GM18508 (cell line): ENCODE measurements around the gene MUC4.
"Not testable (repeated sequence)": the region's sequence is repeated elsewhere in the genome, so short reads cannot be mapped to it uniquely, and the experiment has no call there.

Experiments used
- ATAC-seq: cut with Tn5 transposase; IDR thresholded peaks from one replicate; pipeline ENCODE4 v1.9.1; 2021; ENCODE audit warnings: moderate number of reproducible peaks; ENCODE audit not compliant: insufficient read depth, unreplicated experiment

The MUC4 gene

DNA sequence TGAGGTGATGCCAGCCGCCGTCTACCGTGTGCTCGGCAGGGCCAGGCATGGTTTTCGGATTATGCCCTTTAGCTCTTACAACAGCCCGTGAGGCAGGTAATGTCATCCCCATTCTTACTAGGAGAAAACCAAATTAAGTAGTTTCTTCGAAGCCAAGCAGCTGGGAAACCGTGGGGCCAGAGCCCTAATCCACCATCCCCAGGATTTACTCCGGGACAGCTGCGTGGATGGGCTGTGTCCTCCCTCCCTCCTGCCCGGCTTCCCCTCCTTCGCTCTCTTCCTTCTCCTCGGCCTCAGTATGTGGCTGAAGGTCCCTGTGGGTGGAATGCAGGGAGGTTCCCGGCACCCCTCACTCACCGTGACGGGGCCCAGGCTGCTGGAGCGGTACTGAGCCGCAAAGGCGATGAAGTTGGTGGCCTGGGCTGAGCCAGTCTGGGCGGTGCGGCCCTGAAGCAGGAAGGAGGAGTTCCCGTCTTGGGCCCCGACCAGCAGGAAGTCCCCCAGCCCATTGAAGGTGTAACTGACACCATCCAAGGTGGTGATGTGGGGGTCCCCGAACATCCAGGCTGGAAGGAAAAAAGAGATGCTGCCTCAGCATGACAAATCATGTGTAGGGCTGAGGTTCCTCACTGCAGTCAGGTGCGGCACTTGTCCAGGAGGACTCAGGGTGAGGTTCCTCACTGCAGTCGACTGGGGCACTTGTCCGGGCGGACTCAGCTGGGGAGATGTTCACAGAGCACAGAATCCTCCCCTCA is 48.5 kb downstream of the MUC4 start:
- ATAC-seq: no peak

DNA sequence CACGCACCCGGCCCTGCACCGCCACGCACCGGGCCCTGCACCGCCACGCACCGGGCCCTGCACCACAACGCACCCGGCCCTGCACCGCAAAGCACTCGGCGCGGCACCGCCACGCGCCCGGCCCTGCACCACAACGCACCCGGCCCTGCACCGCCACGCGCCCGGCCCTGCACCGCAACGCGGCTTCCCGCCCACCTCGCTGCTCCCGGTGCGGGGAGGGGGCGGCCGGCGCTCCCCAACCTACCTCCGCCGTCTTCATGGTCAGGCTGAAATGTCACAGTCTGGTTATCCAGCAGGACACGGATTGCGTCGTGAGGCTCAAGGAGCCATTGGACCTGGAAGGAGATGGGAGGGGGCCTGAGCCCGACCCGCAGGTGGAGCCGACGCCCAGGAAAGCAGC is 49.1 kb downstream of the MUC4 start:
- no peak for ATAC-seq

DNA sequence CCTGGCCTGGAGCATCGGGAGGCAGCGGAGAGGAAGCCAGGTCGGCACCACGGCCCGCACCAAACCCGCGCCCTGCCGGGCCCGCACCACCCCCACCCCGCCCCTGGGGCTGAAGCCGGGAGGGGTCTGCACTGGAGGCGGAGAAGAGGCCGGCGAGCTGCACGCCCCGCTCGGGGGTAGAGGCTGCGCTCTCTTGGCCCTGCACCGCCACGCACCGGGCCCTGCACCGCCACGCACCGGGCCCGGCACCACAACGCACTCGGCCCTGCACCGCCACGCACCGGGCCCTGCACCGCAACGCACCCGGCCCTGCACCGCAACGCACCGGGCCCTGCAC is 49.5 kb downstream of the MUC4 start:
- ATAC-seq: no peak

DNA sequence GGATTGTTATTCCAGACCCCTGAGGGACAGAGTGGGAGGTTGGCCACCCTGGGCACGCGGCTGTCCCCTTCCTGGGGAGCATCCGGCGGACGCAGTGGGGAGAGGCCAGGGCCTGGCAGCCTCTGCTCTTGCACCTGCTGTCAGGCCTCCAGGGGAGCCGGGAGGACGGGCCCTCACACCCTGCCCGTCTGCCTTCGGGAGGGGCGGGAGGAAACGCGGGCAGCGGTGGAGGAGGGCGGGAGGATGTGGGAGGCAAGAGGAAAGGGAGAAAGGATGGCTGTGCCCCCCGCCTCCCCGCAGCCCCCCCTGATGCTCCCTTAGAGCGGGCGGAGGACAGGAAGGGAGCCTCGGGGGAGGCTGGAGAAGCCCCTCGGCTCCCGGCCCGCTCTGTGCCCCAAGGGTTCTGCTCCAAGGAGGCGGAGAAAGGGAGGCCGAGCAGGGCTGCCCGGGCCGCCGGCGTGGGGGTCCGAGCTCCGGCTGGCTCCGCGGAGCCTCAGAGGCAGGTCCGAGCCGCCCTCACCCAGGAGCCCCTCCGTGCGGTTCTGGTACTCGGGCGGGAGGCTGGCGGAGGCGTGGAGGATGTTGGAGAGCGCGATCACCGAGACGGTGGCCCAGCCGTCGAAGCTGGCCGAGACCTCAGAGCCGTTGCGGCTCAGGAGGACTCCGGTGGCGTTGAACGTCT is 50.0 kb downstream of the MUC4 start:
- ATAC-seq: no peak

DNA sequence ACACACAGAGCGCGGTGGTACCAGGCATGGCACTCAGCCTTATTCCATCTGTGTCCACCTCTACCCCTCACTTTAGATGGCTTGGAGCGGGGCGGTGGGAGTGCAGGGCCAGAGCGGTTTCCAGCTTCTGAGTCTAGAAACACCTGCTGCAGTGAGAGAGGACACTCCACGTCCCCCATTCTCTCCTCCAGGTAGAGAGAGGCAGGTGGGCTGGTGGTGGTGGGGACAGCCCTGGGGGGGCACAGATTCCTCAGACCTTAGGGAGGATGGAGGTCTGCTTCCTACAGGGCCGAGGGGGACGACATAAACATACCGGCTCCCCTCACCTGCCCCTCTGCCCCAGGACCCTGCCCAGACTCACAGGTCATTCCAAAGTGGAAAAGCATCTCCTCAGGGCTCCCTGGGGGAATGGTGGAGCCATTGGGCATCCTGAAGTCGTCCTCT is 50.6 kb downstream of the MUC4 start:
- ATAC-seq: no peak

DNA sequence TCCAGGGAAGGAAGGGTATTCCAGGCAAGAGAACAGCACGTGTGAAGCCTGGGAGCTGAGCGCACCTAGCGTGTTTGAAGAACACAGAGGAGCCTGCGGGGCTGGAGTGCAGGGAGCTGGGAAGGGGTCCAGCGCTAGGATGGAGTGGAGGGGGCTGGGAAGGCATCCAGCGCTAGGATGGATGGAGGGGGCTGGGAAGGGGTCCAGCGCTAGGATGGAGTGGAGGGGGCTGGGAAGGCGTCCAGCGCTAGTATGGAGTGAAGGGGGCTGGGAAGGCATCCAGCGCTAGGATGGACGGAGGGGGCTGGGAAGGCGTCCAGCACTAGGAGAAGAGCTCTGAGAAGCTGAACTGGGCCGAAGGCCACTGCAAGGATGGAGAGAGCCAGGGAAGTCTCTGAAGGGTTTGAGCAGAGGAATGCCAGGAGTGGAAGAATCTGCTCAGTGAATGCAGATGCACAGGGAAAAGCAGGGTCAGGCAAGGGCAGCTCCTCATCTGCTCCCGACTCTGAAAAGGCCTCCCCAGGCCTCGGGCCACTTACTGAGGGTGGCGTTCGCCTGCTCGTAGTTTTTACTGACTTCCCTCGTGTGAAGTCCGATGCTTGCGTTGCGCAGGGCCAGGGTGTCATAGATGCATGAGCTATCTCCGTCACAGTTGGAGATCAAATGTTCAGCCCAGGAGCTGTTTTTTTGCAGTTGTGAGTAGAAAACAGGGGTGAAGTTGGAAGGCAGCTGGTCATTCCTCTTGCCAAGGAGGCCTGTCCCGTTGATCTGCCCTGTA is 51.2 kb downstream of the MUC4 start:
- no peak for ATAC-seq

DNA sequence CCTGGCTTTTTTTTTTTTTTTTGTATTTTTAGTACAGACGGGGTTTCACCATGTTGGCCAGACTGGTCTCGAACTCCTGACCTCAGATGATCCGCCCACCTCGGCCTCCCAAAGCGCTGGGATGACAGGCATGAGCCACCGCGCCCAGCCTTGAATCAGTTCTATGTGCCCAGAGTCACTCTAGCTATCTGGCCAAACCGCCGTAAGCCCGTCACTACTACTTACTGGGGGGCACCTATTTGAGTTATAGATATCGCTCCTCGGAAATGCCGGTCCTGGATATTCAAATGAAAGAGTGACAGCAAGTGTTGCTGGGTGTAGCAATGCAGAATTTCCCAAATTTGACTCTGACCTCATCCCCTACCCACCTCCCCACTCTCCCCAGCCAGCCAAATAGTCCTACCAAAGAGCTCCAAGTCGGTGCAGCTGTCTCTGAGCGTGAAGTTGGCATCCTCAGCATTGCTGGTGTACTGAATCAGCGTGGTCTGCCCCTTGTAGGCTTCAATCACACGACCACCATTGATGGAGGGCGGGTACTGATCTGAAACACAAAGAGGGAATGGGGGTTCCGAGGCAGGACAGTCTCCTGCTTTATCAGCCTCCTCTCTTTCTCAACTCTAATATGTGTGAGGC is 52.9 kb downstream of the MUC4 start:
- ATAC-seq: no peak

DNA sequence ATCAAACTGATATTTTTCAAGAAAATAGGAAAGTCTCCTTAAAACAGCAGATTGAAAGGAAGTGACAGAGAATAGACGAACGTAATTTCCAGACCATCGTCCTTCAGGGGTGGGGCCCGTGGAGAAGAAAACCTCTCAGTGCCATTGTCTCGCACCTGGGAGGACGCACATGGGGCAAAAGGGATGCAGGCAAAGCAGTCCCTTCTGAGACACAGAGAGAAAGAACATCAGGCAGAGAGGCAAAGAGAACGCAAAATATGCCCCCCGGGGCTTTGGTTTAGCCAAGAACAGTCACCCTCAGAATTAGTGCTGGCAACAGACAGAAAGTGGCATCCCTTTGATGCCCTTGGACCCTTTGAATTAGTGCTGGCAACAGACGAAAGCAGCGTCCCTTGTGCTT is 53.9 kb downstream of the MUC4 start:
- ATAC-seq: no peak

DNA sequence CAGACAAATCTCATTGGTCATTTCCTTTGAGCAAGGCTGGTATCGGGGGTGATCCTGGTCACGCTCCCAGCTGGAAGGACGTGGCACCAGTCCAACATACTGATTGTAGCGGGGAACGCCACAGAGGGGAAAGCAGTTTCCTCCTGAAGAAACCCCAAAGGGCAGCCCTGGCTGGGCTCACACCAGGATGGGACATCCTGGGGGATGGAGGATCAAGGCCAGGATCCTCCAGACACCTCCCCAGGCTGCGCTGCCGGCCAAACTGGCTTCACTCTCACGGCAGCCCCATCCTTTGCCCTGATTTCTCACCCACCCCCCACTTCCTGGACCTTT is 54.3 kb downstream of the MUC4 start:
- no peak for ATAC-seq

DNA sequence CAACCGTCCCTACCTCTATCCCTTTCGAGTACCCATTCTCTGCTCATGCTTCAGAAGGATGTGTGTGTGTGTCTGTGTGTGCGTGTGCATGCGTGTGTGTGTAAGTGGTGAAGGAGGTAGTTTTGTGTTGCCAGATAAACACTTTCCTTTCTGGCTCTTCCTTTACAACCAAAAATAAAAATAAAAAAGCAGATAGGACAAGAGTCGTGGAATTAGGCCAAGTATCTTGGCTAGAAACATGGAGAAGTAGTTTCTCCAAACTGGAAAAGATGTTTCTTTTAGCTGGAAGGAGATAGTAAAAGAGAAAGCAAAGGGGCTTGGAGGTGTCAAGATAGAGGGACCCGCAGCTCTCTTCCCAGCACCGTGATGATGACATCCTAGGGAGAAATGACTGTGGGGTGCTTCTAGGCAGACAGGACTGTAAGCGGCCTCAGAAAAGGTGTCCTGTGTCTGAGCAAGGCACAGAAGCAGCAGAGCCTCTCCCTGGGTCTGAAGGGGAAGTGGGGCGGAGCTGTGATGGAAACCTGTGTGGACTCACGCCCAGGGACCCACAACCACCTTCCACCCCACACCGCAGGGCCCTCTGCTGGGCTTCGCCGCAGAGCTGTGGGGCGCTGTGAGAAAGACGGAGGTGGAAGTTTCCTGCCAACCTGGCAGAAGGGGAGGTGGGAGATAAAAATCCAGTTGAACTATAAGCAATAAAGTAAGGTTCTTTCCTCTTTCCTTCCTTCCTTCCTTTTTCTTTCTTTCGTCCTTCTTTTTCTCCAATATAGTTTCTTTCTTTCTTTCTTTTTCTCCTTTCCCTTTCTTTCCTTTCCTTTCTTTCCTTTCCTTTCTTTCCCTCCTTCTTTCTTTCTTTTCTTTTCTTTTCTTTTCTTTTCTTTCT is 55.7 kb downstream of the MUC4 start:
- ATAC-seq: no peak

DNA sequence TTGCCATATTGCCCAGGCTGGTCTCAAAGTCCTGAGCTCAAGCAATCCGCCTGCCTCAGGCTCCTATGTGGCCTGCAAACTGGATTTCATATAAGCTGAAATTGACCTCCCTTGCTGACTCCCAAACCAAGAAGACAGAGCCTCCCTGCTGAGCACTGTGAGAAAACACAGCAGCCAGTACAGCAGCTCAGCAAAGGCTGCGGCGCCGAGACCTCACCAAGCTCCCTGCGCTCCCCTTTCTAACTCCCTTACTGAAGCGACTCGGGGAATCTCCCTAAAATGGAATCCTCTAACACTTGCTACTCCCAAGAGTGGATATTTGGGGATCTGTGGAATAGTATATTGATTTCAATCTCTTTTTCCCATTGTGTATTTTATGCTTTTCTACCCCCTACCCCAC is 56.3 kb downstream of the MUC4 start:
- ATAC-seq: no peak

DNA sequence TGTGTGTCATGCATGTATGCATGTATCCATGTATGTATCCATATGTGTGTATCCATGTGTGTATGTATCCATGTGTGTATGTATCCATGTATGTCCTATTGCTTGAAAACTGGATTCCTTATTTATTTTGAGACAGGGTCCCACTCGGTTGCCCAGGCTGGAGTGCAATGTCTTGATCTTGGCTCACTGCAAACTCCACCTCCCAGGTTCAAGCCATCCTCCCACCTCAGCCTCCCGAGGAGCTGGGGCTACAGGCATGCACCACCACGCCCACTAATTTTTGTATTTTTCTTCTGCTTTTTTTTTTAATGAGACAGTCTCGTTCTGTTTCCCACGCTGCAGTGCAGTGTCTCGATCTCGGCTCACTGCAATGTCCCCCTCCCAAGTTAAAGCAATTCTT is 56.8 kb downstream of the MUC4 start:
- no peak for ATAC-seq

DNA sequence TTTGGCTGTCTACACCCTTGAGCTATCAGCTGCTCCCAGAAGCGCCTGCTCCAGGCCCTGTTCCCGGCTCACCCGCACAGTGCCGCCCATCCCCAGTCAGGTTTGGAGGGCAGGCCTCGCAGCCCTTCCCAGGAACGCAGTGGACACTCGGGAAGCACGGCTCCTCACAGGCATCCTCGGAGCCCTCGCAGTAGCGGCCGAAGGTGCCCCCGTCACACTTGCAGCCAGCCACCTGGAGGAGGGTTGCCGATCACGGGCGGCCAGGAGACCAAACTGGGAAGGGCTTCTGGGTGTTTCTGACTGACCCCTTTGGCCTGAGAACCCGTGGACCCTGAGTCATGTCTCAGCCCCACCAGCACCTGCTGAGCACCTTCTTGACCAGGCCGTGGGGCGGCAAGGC is 57.6 kb downstream of the MUC4 start:
- no peak for ATAC-seq

DNA sequence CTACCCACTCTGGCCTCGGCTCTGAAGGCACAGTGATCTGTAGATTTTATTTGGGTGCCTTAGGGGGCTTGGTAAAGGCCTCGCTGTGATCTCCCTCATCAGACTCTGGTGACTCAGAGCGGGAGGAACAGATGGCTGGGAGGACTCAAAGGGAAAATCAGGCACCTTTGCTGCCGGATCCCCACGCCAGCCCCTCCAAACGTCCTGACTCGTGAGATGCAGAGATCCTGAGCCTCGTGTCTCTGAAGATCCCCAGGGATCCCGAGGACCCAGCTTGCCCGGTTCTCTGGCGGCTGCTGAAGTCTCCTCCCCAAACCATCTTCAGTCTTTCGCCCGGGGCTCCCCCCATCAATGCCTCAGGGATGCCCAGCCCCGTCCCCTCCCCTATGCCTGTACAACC is 58.1 kb downstream of the MUC4 start:
- no peak for ATAC-seq

DNA sequence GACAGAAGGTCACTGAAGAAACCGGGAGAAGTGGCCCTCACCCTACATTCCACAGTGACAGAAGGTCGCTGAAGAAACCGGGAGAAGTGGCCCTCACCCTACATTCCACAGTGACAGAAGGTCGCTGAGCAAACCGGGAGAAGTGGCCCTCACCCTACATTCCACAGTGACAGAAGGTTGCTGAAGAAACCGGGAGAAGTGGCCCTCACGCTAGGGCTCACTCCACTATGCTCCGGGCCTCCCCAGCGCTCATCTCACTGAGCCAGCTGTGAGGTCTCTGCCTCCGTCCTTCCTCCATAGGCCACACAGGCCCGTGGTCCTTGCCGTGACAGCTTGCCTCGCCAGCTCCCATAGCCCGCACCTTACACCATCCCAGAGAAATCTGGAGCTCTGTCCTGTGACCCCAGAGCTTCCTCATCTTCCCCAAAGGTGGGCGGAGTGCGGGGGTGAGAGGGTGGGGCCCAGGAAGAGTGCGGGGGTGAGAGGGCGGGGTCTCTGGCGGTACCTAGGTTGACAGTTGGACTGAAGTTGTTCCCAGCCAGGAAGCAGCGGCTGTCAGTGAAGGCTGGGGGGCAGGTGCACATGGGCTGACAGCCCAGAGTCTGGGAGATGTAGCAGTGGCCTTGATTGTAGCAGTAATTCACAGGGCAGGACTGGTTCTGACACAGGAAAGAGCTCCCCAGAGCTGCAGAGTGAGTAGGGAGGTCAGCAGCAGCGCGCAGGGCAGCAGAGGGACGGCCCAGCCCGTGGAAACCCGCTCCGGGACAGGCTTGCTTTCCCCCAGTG is 59.0 kb downstream of the MUC4 start:
- no peak for ATAC-seq

DNA sequence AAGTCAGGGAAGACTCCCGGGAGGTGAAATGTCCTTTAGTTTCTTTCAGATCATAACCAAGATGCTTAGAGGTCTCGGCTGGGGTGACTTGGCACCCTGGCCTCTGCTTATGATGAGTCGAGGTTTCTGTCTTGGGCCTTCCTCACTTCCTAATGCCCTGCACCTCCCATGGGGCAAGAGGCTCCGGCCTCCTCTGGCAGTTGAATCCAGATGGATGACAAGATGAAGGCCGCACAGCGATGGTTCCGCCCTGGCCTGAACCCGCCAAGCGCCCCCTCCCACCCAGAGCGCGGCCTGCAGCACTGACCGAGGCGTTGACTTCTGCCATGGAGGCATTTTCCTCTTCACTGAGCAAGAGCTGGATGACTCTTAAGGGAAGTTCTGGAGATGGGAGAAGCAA is 59.7 kb downstream of the MUC4 start:
- no peak for ATAC-seq

DNA sequence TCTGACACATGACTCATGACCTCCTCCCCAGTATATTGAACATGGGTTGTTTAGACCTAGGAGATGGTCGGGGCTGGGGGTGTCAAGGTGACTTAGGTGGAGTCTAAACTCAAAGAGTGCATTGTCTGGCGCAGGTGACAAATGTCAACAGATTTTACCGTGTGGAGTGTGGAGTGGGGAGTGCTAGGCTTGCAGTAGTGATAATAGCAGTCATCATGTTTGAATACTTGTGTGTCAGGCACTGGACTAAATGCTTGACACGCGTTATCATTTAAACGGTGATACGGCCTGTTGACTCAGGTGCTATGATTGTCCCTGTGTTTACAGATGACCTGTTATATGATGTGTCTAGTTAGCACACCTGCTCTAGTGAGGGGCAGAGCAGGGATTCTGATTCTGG is 60.2 kb downstream of the MUC4 start:
- ATAC-seq: no peak

DNA sequence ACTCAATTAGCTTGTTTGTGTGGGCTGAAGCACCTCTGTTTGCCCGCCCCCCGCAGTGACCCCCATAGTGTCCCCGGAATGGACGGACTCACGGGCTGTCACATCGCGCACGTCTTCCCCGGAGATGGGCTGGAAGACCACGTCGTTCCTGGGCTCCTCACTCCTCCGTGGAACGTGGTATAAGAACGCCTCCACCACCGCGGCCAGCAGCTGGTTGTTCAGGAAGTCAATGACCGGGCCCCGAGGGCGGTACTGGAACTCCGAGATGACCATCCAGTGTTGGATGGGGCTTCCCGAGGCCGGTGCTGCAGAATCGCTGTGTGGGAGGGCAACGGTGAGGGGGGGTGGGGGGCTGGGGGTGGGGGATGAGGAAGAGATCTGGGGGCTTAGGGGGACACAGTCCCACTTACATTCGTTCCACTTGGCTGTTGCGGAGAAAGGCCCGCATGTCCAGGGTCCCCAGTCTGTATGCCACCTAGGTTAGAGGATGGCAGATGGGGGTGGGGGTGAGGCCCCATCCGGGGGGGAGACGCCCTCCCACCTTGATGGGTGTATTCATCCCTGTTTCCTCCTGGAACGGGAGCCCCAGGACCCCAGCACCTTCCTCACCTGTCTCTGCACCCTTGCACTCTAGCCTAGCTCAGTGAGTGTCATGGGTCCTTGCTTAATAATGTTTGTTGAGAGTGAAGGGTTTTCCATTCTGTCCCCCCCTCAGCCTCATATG is 60.8 kb downstream of the MUC4 start:
- ATAC-seq: no peak

DNA sequence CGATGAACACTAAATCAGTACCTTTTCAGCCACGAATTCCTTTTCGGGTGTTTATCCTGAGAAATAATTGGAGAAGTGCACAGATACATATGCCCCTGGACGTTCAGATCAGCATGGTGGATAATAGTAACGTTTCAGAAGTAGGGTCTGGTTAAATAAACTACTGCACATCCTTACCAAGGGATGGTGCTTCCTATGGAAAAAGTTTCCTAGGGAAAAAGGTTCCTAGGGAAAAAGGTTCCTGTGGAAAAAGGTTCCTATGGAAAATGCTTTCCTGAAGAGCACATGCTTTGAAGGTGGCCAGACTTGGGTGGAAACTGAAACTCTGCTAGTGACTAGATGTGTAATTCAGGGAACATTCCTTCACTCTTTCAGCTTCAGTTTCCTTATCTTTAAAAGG is 62.6 kb downstream of the MUC4 start:
- ATAC-seq: not testable (repeated sequence)
